ENCODE data around the gene LMAN1.

The LMAN1 gene

GRCh38 chr18:59318460-59319050 lies 40.5 kb downstream of the LMAN1 start, which contains the start of gene CPLX4:
Gene CPLX4 (minus strand): TSS chr18:59318649. CDS start chr18:59318462, 187 bp downstream.
- TF ChIP-seq FOXP2 (optimal IDR thresholded peaks at IDR 0.05; ENCODE audit: borderline replicate concordance, extremely low read depth, extremely low read length, insufficient read depth): no peak
- TF ChIP-seq, protein P1, sequence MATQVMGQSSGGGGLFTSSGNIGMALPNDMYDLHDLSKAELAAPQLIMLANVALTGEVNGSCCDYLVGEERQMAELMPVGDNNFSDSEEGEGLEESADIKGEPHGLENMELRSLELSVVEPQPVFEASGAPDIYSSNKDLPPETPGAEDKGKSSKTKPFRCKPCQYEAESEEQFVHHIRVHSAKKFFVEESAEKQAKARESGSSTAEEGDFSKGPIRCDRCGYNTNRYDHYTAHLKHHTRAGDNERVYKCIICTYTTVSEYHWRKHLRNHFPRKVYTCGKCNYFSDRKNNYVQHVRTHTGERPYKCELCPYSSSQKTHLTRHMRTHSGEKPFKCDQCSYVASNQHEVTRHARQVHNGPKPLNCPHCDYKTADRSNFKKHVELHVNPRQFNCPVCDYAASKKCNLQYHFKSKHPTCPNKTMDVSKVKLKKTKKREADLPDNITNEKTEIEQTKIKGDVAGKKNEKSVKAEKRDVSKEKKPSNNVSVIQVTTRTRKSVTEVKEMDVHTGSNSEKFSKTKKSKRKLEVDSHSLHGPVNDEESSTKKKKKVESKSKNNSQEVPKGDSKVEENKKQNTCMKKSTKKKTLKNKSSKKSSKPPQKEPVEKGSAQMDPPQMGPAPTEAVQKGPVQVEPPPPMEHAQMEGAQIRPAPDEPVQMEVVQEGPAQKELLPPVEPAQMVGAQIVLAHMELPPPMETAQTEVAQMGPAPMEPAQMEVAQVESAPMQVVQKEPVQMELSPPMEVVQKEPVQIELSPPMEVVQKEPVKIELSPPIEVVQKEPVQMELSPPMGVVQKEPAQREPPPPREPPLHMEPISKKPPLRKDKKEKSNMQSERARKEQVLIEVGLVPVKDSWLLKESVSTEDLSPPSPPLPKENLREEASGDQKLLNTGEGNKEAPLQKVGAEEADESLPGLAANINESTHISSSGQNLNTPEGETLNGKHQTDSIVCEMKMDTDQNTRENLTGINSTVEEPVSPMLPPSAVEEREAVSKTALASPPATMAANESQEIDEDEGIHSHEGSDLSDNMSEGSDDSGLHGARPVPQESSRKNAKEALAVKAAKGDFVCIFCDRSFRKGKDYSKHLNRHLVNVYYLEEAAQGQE (IDR thresholded peaks at IDR 0.05; ENCODE audit: insufficient read depth in 1 of 2, low read depth in 2 of 2, low read length in 2 of 2): no peak
- TF ChIP-seq TAF1 (IDR thresholded peaks at IDR 0.05; ENCODE audit: borderline replicate concordance, insufficient read depth, low read length): no peak
- TF ChIP-seq SIN3A (IDR thresholded peaks at IDR 0.05; ENCODE audit: borderline replicate concordance, insufficient read depth, low read length): no peak
- TF ChIP-seq POLR2AphosphoS5 (IDR thresholded peaks at IDR 0.05; ENCODE audit: low read depth, low read length): no peak

DNA sequence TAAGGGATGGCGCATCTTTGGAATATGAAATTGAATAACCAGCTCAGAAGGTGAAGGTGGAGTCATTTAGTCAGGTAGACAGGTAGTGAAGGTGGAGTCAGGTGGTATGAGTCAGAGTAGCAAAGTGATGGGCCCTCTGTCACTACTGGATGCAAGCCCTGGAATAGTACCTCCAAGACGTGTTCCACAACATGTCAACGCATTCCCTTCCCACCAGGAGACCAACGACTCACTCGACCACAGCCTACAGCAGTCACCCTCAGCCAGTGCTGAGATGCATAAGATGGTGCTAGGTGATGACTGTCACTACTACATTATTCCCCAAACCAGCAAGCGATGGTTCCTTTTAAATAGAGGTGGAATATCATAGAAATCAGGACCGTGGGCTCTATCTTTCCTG lies 47.4 kb downstream of the LMAN1 start:
- TF ChIP-seq, protein P1 (IDR thresholded peaks at IDR 0.05; ENCODE audit: insufficient read depth in 1 of 2, low read depth in 2 of 2, low read length in 2 of 2): no peak
- TF ChIP-seq POLR2AphosphoS5 (IDR thresholded peaks at IDR 0.05; ENCODE audit: low read depth, low read length) (no peak), FOXP2 (optimal IDR thresholded peaks at IDR 0.05; ENCODE audit: borderline replicate concordance, extremely low read depth, extremely low read length, insufficient read depth) (no peak), TAF1 (IDR thresholded peaks at IDR 0.05; ENCODE audit: borderline replicate concordance, insufficient read depth, low read length) (no peak), SIN3A (IDR thresholded peaks at IDR 0.05; ENCODE audit: borderline replicate concordance, insufficient read depth, low read length) (no peak)

GRCh38 chr18:59308938-59309260 lies 50.2 kb downstream of the LMAN1 start:
- TF ChIP-seq TAF1 (IDR thresholded peaks at IDR 0.05; ENCODE audit: borderline replicate concordance, insufficient read depth, low read length) (no peak), POLR2AphosphoS5 (IDR thresholded peaks at IDR 0.05; ENCODE audit: low read depth, low read length) (no peak), SIN3A (IDR thresholded peaks at IDR 0.05; ENCODE audit: borderline replicate concordance, insufficient read depth, low read length) (no peak), FOXP2 (optimal IDR thresholded peaks at IDR 0.05; ENCODE audit: borderline replicate concordance, extremely low read depth, extremely low read length, insufficient read depth) (no peak)
- TF ChIP-seq, protein P1 (IDR thresholded peaks at IDR 0.05; ENCODE audit: insufficient read depth in 1 of 2, low read depth in 2 of 2, low read length in 2 of 2): no peak

GRCh38 chr18:59308248-59308937 lies 50.7 kb downstream of the LMAN1 start:
- TF ChIP-seq FOXP2 (optimal IDR thresholded peaks at IDR 0.05; ENCODE audit: borderline replicate concordance, extremely low read depth, extremely low read length, insufficient read depth) (no peak), POLR2AphosphoS5 (IDR thresholded peaks at IDR 0.05; ENCODE audit: low read depth, low read length) (no peak), TAF1 (IDR thresholded peaks at IDR 0.05; ENCODE audit: borderline replicate concordance, insufficient read depth, low read length) (no peak), SIN3A (IDR thresholded peaks at IDR 0.05; ENCODE audit: borderline replicate concordance, insufficient read depth, low read length) (no peak)
- TF ChIP-seq, protein P1 (IDR thresholded peaks at IDR 0.05; ENCODE audit: insufficient read depth in 1 of 2, low read depth in 2 of 2, low read length in 2 of 2): no peak

Measured in PFSK-1 (cell line).